Mesenteric fat pad (tissue), 1 donor: ENCODE results near the gene TRIOBP. TPM values are rescaled to one million over a fixed set of nuclear protein-coding genes. Genes with fewer than 3 reads are reported as not detected.

ENCODE experiments used
- DNase-seq: peaks from one replicate; pipeline ENCODE4 v3.0.0-alpha.2; 2020; ENCODE audit warnings: low spot score
- total RNA-seq: library from RNA; stranded (reverse); fragmentation: NEBNext Ultra II Directional; extraction: Animal tissue kit (Norgen Biotek cat#: 25700); gene quantifications from one replicate; pipeline ENCODE4 v1.2.1, GENCODE V29; 2021
- donor health status: DM: yes; HTN: yes; CAD: no.

The TRIOBP gene
- total RNA-seq, 1 donor from 2014 or later: 91.7 TPM

GRCh38 chr22:37728620-37729019 is 31.8 kb downstream of the TRIOBP start:
- no peak for DNase-seq

GRCh38 chr22:37731804-37732471 is 35.1 kb downstream of the TRIOBP start:
- DNase-seq: no peak

GRCh38 chr22:37732699-37733607 is 36.1 kb downstream of the TRIOBP start:
- DNase-seq: no peak

- no peak for DNase-seq
Observed at GRCh38 chr22:37733625-37734401, 37.0 kb downstream of the TRIOBP start.

GRCh38 chr22:37734402-37734700 is 37.5 kb downstream of the TRIOBP start:
- DNase-seq: no peak

GRCh38 chr22:37734964-37735451 is 38.2 kb downstream of the TRIOBP start:
- DNase-seq: no peak

- no peak for DNase-seq
Observed at GRCh38 chr22:37739035-37739434, 42.2 kb downstream of the TRIOBP start.

GRCh38 chr22:37739611-37740049 is 42.8 kb downstream of the TRIOBP start:
- DNase-seq: no peak

- DNase-seq: no peak
Observed at GRCh38 chr22:37740455-37741311, 43.8 kb downstream of the TRIOBP start.

GRCh38 chr22:37741312-37741795 is 44.5 kb downstream of the TRIOBP start:
- DNase-seq: no peak

- DNase-seq: no peak
Observed at GRCh38 chr22:37742376-37743171, 45.7 kb downstream of the TRIOBP start.

- no peak for DNase-seq
Observed at GRCh38 chr22:37744589-37744988, 47.7 kb downstream of the TRIOBP start.

- peak; percentile 96 for DNase-seq
Observed at GRCh38 chr22:37745548-37746365, 48.9 kb downstream of the TRIOBP start.

GRCh38 chr22:37746366-37747079 is 49.7 kb downstream of the TRIOBP start:
- no peak for DNase-seq

GRCh38 chr22:37747080-37747714 is 50.3 kb downstream of the TRIOBP start:
- no peak for DNase-seq

- DNase-seq: no peak
Observed at GRCh38 chr22:37747715-37748100, 50.9 kb downstream of the TRIOBP start.

- no peak for DNase-seq
Observed at GRCh38 chr22:37748659-37749058, 51.8 kb downstream of the TRIOBP start.

- DNase-seq: no peak
Observed at GRCh38 chr22:37749226-37749625, 52.4 kb downstream of the TRIOBP start.
